ENCODE results near the gene SLC6A9.

SLC6A9 gene

GRCh38 chr1:44025816-44026215, 5.4 kb downstream of the SLC6A9 start:
- no peak for DNase-seq

- no peak for DNase-seq
These were observed 6.2 kb downstream of the SLC6A9 start for GRCh38 chr1:44024903-44025525.

GRCh38 chr1:44024031-44024902, 7.0 kb downstream of the SLC6A9 start:
- DNase-seq, result no peak

- no peak for DNase-seq
These were observed 9.5 kb downstream of the SLC6A9 start for GRCh38 chr1:44021581-44022321.

GRCh38 chr1:44021156-44021555, 10.1 kb downstream of the SLC6A9 start:
- DNase-seq, result no peak

- no peak for DNase-seq
These were observed 10.8 kb downstream of the SLC6A9 start for GRCh38 chr1:44020464-44020863.

- DNase-seq, result no peak
These were observed 11.8 kb downstream of the SLC6A9 start for GRCh38 chr1:44019466-44019948.

- no peak for DNase-seq
These were observed 14.3 kb downstream of the SLC6A9 start for GRCh38 chr1:44016890-44017400.

- no peak for DNase-seq
These were observed 15.0 kb downstream of the SLC6A9 start for GRCh38 chr1:44016041-44016889.

GRCh38 chr1:44015206-44015605, 16.1 kb downstream of the SLC6A9 start:
- DNase-seq, result no peak

GRCh38 chr1:44014365-44015104, 16.7 kb downstream of the SLC6A9 start:
- no peak for DNase-seq

- DNase-seq, result no peak
These were observed 17.3 kb downstream of the SLC6A9 start for GRCh38 chr1:44013949-44014348.

GRCh38 chr1:44012941-44013609, 18.2 kb downstream of the SLC6A9 start:
- no peak for DNase-seq

GRCh38 chr1:44012404-44012803, 18.9 kb downstream of the SLC6A9 start:
- DNase-seq, result no peak

- no peak for DNase-seq
These were observed 20.3 kb downstream of the SLC6A9 start for GRCh38 chr1:44010935-44011471.

- DNase-seq, result no peak
These were observed 23.0 kb downstream of the SLC6A9 start for GRCh38 chr1:44008259-44008658.

- DNase-seq, result no peak
These were observed 28.6 kb downstream of the SLC6A9 start for GRCh38 chr1:44002606-44003157.

- DNase-seq, result no peak
These were observed 29.1 kb downstream of the SLC6A9 start for GRCh38 chr1:44002165-44002564.

- no peak for DNase-seq
These were observed 31.1 kb downstream of the SLC6A9 start for GRCh38 chr1:44000122-44000665.

GRCh38 chr1:43999455-43999854, 31.8 kb downstream of the SLC6A9 start:
- DNase-seq, result no peak

Measured in cerebellar nuclear complex (tissue), 1 donor.